SK-N-SH (cell line): ENCODE results near the gene ZFHX3. TPM values are rescaled to one million over a fixed set of nuclear protein-coding genes. Genes with fewer than 3 reads are reported as not detected.

Source experiments
- CTCF ChIA-PET: fragments of 300-600, 350-600 bp; formaldehyde crosslinking; extraction: SDS; loops from one replicate; lab custom pipeline; 2021; lab: Yijun Ruan, JAX
- POLR2A ChIA-PET: fragments of 350-600 bp; sonication (Branson Sonifier 250); formaldehyde crosslinking; extraction: SDS; loops from one replicate; lab custom pipeline; 2020; ENCODE audit warnings: antibody characterized with exemption, inconsistent platforms; lab: Yijun Ruan, JAX
- DNase-seq: peaks from one replicate; pipeline ENCODE4 v3.0.0; 2012
- H2AFZ ChIP-seq: fragments of 200-600 bp; sonication (generic); 2 replicates; pipeline ENCODE4 v1.8.1; 2016; ENCODE audit warnings: antibody characterized with exemption, mild to moderate bottlenecking, low read depth
- H3F3A ChIP-seq: fragments of 200-600 bp; sonication (generic); replicated peaks from 2 replicates; pipeline ENCODE3; 2016; ENCODE audit warnings: antibody characterized with exemption, mild to moderate bottlenecking; ENCODE audit not compliant: insufficient read depth
- H3K27ac ChIP-seq, 2 experiments: fragments of 200-500 bp in 1 of 2; fragments of 200-600 bp in 1 of 2; sonication (Bioruptor generic) in 1 of 2; sonication (generic), shearing (Covaris generic) in 1 of 2; 2 replicates each; pipeline versions ENCODE4 v1.5.1 to v1.6.1; 2014 to 2016; ENCODE audit warnings: low read depth in 2 of 2, inconsistent platforms in 1 of 2, low read length in 1 of 2, mild to moderate bottlenecking in 1 of 2, mixed read lengths in 1 of 2
- H3K27me3 ChIP-seq: fragments of 200-600 bp; sonication (generic), shearing (Covaris generic); 2 replicates; pipeline ENCODE4 v1.6.1; 2016; ENCODE audit warnings: mixed run types; ENCODE audit not compliant: insufficient read depth
- H3K36me3 ChIP-seq, 2 experiments: fragments of 200-500 bp in 1 of 2; fragments of 200-600 bp in 1 of 2; sonication (Bioruptor generic) in 1 of 2; sonication (generic) in 1 of 2; replicated peaks in 1 of 2; 2 replicates each; pipeline versions ENCODE3 to v1.5.1; 2014 to 2016; ENCODE audit warnings: low read length in 1 of 2, mild to moderate bottlenecking in 1 of 2; ENCODE audit not compliant: insufficient read depth in 2 of 2, control insufficient read depth in 1 of 2
- H3K4me1 ChIP-seq, 2 experiments: fragments of 200-500 bp in 1 of 2; fragments of 200-600 bp in 1 of 2; sonication (Bioruptor generic) in 1 of 2; sonication (generic), shearing (Covaris generic) in 1 of 2; 2 replicates each; pipeline versions ENCODE4 v1.5.1 to v1.6.1; 2014 to 2016; ENCODE audit warnings: low read depth in 1 of 2, low read length in 1 of 2, mixed run types in 1 of 2; ENCODE audit not compliant: insufficient read depth in 2 of 2, control insufficient read depth in 1 of 2
- H3K4me2 ChIP-seq: fragments of 200-600 bp; sonication (generic), shearing (Covaris generic); 2 replicates; pipeline ENCODE4 v1.6.1; 2017; ENCODE audit warnings: mixed run types
- H3K4me3 ChIP-seq, 2 experiments: fragments of 200-500 bp in 1 of 2; fragments of 200-600 bp in 1 of 2; sonication (Bioruptor generic) in 1 of 2; sonication (generic), shearing (Covaris generic) in 1 of 2; 2 replicates each; pipeline versions ENCODE4 v1.5.1 to v1.8.1; 2014 to 2016; ENCODE audit warnings: low read depth in 2 of 2, inconsistent platforms in 1 of 2, low read length in 1 of 2, mild to moderate bottlenecking in 1 of 2, mixed read lengths in 1 of 2, moderate library complexity in 1 of 2
- H3K79me2 ChIP-seq: fragments of 200-600 bp; sonication (generic); 2 replicates; pipeline ENCODE4 v1.8.1; 2017; ENCODE audit warnings: mild to moderate bottlenecking; ENCODE audit not compliant: insufficient read depth
- H3K9ac ChIP-seq: fragments of 200-600 bp; sonication (generic); 2 replicates; pipeline ENCODE4 v1.6.1; 2017; ENCODE audit warnings: mixed run types
- H3K9me2 ChIP-seq: fragments of 200-600 bp; sonication (generic); 2 replicates; pipeline ENCODE4 v1.6.1; 2017; ENCODE audit warnings: mixed run types
- H3K9me3 ChIP-seq: fragments of 200-600 bp; sonication (generic); 2 replicates; pipeline ENCODE4 v1.6.1; 2017; ENCODE audit warnings: mixed run types, mild to moderate bottlenecking, moderate library complexity
- H4K20me1 ChIP-seq: fragments of 200-600 bp; sonication (generic); 2 replicates; pipeline ENCODE4 v1.6.1; 2017; ENCODE audit warnings: mild to moderate bottlenecking, mixed run types; ENCODE audit not compliant: insufficient read depth
- ELF1 ChIP-seq: IDR thresholded peaks from 2 replicates; pipeline ENCODE4 v1.4.0; 2012
- EP300 ChIP-seq, 2 experiments: IDR thresholded peaks; 2 replicates each; pipeline versions ENCODE4 v1.4.0 to v1.6.1; 2012; ENCODE audit warnings: borderline replicate concordance in 1 of 2, low read depth in 1 of 2, low read length in 1 of 2
- EZH2phosphoT487 ChIP-seq: fragments of 200-600 bp; sonication (generic); IDR thresholded peaks from 2 replicates; pipeline ENCODE4 v1.6.1; 2017; ENCODE audit warnings: low read depth, mixed run types, mild to moderate bottlenecking, antibody characterized with exemption, moderate library complexity, borderline replicate concordance
- FOSL2 ChIP-seq: IDR thresholded peaks from 2 replicates; pipeline ENCODE4 v1.4.0; 2012; ENCODE audit warnings: low read depth, mild to moderate bottlenecking, moderate library complexity, borderline replicate concordance
- FOXJ3 ChIP-seq: sonication (generic); formaldehyde crosslinking; IDR thresholded peaks from 2 replicates; pipeline ENCODE4 v1.5.1; 2020; ENCODE audit warnings: mild to moderate bottlenecking, missing genetic modification reagents
- FOXM1 ChIP-seq: IDR thresholded peaks from 2 replicates; pipeline ENCODE4 v1.4.0; 2012; ENCODE audit warnings: low read depth, mild to moderate bottlenecking
- GABPA ChIP-seq: IDR thresholded peaks from 2 replicates; pipeline ENCODE4 v1.4.0; 2012; ENCODE audit warnings: low read depth, mild to moderate bottlenecking
- GATA2 ChIP-seq: sonication (generic); formaldehyde crosslinking; IDR thresholded peaks from 2 replicates; pipeline ENCODE4 v1.5.0; 2020; ENCODE audit warnings: mild to moderate bottlenecking, missing genetic modification reagents
- MEF2A ChIP-seq: IDR thresholded peaks from 2 replicates; pipeline ENCODE4 v1.4.0; 2012; ENCODE audit warnings: low read depth, borderline replicate concordance
- MXI1 ChIP-seq: IDR thresholded peaks from 2 replicates; pipeline ENCODE4 v1.6.1; 2012; ENCODE audit warnings: mild to moderate bottlenecking, low read depth, low read length, improper control_type of control experiment
- NFIC ChIP-seq: IDR thresholded peaks from 2 replicates; pipeline ENCODE4 v1.4.0; 2012; ENCODE audit warnings: borderline replicate concordance
- POLR2AphosphoS5 ChIP-seq: IDR thresholded peaks from 2 replicates; pipeline ENCODE4 v1.6.1; 2012; ENCODE audit warnings: low read depth, low read length
- RCOR1 ChIP-seq: fragments of 150-350 bp; IDR thresholded peaks from 2 replicates; pipeline ENCODE4 v1.6.1; 2017; ENCODE audit warnings: antibody characterized with exemption, low read length
- RFX5 ChIP-seq: IDR thresholded peaks from 2 replicates; pipeline ENCODE4 v1.6.1; 2012; ENCODE audit warnings: mild to moderate bottlenecking, improper control_type of control experiment, low read length
- SIN3A ChIP-seq: IDR thresholded peaks from 2 replicates; pipeline ENCODE4 v1.6.1; 2012; ENCODE audit warnings: low read depth, mild to moderate bottlenecking, low read length, moderate library complexity, borderline replicate concordance
- SMC3 ChIP-seq: IDR thresholded peaks from 2 replicates; pipeline ENCODE4 v1.6.1; 2012; ENCODE audit warnings: low read depth, low read length, improper control_type of control experiment
- TAF1 ChIP-seq: IDR thresholded peaks from 2 replicates; pipeline ENCODE4 v1.6.1; 2012; ENCODE audit warnings: low read depth, mild to moderate bottlenecking, low read length, moderate library complexity, borderline replicate concordance
- TEAD4 ChIP-seq: IDR thresholded peaks from 2 replicates; pipeline ENCODE4 v1.4.0; 2012; ENCODE audit warnings: mild to moderate bottlenecking, borderline replicate concordance; ENCODE audit not compliant: insufficient read depth
- WGBS: methylation state at CpG from one replicate; pipeline ENCODE4 v1.1.6; 2017; ENCODE audit warnings: low lambda C conversion rate; 5-methylcytosine and 5-hydroxymethylcytosine counted together
- polyA plus RNA-seq, 3 experiments: library from polyadenylated mRNA; depleted of rRNA; stranded (reverse); fragments of >200 nt; gene quantifications; 2 replicates each; pipeline ENCODE4 v1.2.3, GENCODE V29; 2012
- TF ChIP-seq, protein P1 (sequence below): IDR thresholded peaks from 2 replicates; pipeline ENCODE4 v1.4.0; 2012; ENCODE audit warnings: low read depth, borderline replicate concordance
- TF ChIP-seq, protein P2 (sequence below): IDR thresholded peaks from 2 replicates; pipeline ENCODE4 v1.4.0; 2012; ENCODE audit warnings: low read depth
- TF ChIP-seq, protein P3 (sequence below): IDR thresholded peaks from 2 replicates; pipeline ENCODE4 v1.4.0; 2012; ENCODE audit warnings: low read depth, borderline replicate concordance
- TF ChIP-seq, protein P4 (sequence below): fragments of 150-350 bp; IDR thresholded peaks from 2 replicates; pipeline ENCODE4 v1.6.1; 2016; ENCODE audit warnings: mild to moderate bottlenecking, low read depth, low read length
- TF ChIP-seq, protein P5 (sequence below): IDR thresholded peaks from 2 replicates; pipeline ENCODE4; 2012

Gene ZFHX3
- polyA plus RNA-seq, 1 of the 3 experiments (the other 2 are of a cell fraction) = 2.0 TPM

DNA sequence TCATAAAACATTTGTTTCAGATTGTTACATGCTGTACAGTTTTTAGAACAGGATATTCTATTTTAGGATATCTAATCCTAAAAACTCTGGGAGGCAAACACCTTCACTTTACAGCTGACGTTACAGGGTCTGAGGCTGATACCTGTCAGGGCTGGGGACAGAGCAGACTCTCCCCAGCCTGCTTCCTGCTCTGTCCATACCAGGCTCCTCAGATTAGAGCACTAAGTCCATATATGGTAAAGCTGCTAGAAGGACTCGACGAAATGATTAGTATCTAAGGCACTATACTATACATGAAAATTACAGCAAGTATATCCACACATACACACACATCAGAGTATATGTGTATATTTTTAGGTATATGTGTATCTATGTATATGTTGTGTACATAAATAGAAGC is 125.2 kb downstream of the ZFHX3 start:
- Histone ChIP-seq H2AFZ (no peak overlapping the region), H3F3A (no peaks in the 10 kb centered on the region), H3K27me3 (no peaks in the 10 kb centered on the region), H3K9me2 (no peaks in the 10 kb centered on the region), H3K4me1 (peaks cover 14 to 36% of the 10 kb centered on the region in 2 experiments; a peak in 3 of 4 replicates), H3K9ac (no peak overlapping the region), H3K79me2 (peaks cover 85% of the 10 kb centered on the region), H3K4me3 (no peak overlapping the region), H3K27ac (peak overlapping the region in 1 of 2 experiments; percentile 95; a peak in 2 of 4 replicates), H4K20me1 (peaks cover 6% of the 10 kb centered on the region), H3K36me3 (no peaks in the 10 kb centered on the region), H3K9me3 (no peaks in the 10 kb centered on the region), H3K4me2 (no peak overlapping the region)
- peak; percentile 63 for DNase-seq
- CTCF ChIA-PET = interaction anchor here (1.3 to 4.9 kb wide), 3 partner anchors 10 to 90 kb away, joined by 3 to 19 read pairs (median 9); no protein-coding TSS in a partner anchor
- TF ChIP-seq GATA2 (CRISPR knock-in tag) = peak; percentile 47
- TF ChIP-seq RFX5 = no peak
- POLR2A ChIA-PET = interaction anchor here (1.6 kb wide), 1 partner anchor 24 kb away, joined by 5 read pairs; no protein-coding TSS in a partner anchor
- 56% methylated on average over 3 of the region's 3 CpGs for WGBS

DNA sequence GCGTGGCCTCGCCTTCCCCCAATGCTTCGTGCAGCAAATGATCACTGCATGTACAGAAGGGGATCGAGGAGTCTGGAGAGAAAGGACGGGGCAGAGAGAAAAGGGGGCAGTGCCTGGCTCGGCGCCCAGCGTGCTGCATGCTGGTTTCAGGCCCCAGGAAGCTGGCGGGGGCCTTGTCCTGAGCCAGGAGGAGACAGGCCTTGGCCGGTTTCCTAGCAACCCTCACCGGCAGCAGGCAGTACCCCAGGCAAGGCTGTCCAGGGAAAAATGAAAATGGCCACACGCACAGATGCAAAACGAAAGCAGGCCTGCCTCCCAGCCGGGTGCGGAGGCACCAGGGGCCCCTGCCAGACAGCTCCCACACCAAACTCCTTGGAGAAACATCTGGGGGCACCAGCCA is 126.3 kb downstream of the ZFHX3 start:
- peak overlapping the region; percentile 42; the same call in 1 of the 2 replicates for H3K9ac ChIP-seq
- H3K79me2 ChIP-seq = peaks cover 86% of the 10 kb centered on the region; the same call in 1 of the 2 replicates
- 18% methylated on average over 12 of the region's 15 CpGs for WGBS
- no peaks in the 10 kb centered on the region for H3K27me3 ChIP-seq
- H4K20me1 ChIP-seq = no peaks in the 10 kb centered on the region
- peak overlapping the region; percentile 34 to 53 for H3K4me3 ChIP-seq
- no peaks in the 10 kb centered on the region for H3F3A ChIP-seq
- CTCF ChIA-PET = interaction anchor here (0.8 to 4.9 kb wide), 6 partner anchors 11 to 726 kb away, joined by 3 to 19 read pairs (median 4); no protein-coding TSS in a partner anchor
- peak; percentile 89 for DNase-seq
- H3K36me3 ChIP-seq = no peaks in the 10 kb centered on the region
- H3K9me2 ChIP-seq = no peaks in the 10 kb centered on the region
- H2AFZ ChIP-seq = no peak overlapping the region; the same call in 1 of the 2 replicates
- peaks cover 14 to 30% of the 10 kb centered on the region in 2 experiments; a peak in 3 of 4 replicates for H3K4me1 ChIP-seq
- H3K9me3 ChIP-seq = no peaks in the 10 kb centered on the region
- POLR2A ChIA-PET = interaction anchor here (1.1 to 1.6 kb wide), 3 partner anchors 10 to 25 kb away, joined by 3 to 5 read pairs (median 3); no protein-coding TSS in a partner anchor
- H3K4me2 ChIP-seq = peak overlapping the region; percentile 80
- H3K27ac ChIP-seq = peak overlapping the region; percentile 43 to 95; a peak in 3 of 4 replicates
- TF ChIP-seq SMC3 (no peak), TEAD4 (no peak), RCOR1 (no peak; the same call in 1 of the 2 replicates), NFIC (peak; percentile 69), GABPA (no peak), EZH2phosphoT487 (no peak), FOXJ3 (CRISPR knock-in tag) (no peak), FOXM1 (no peak), POLR2AphosphoS5 (no peak), EP300 (IDR thresholded peaks at IDR 0.05; ENCODE audit: borderline replicate concordance in 1 of 2, low read depth in 1 of 2, low read length in 1 of 2) (peak in 1 of 2 experiments; percentile 58; a peak in 2 of 4 replicates), ELF1 (no peak), FOSL2 (no peak), MEF2A (no peak), SIN3A (no peak), MXI1 (peak; percentile 75), TAF1 (no peak)
- TF ChIP-seq, protein P1, sequence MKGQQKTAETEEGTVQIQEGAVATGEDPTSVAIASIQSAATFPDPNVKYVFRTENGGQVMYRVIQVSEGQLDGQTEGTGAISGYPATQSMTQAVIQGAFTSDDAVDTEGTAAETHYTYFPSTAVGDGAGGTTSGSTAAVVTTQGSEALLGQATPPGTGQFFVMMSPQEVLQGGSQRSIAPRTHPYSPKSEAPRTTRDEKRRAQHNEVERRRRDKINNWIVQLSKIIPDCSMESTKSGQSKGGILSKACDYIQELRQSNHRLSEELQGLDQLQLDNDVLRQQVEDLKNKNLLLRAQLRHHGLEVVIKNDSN = no peak
- TF ChIP-seq, protein P2, sequence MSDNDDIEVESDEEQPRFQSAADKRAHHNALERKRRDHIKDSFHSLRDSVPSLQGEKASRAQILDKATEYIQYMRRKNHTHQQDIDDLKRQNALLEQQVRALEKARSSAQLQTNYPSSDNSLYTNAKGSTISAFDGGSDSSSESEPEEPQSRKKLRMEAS = peak; percentile 55; the same call in 1 of the 2 replicates
- TF ChIP-seq, protein P3, sequence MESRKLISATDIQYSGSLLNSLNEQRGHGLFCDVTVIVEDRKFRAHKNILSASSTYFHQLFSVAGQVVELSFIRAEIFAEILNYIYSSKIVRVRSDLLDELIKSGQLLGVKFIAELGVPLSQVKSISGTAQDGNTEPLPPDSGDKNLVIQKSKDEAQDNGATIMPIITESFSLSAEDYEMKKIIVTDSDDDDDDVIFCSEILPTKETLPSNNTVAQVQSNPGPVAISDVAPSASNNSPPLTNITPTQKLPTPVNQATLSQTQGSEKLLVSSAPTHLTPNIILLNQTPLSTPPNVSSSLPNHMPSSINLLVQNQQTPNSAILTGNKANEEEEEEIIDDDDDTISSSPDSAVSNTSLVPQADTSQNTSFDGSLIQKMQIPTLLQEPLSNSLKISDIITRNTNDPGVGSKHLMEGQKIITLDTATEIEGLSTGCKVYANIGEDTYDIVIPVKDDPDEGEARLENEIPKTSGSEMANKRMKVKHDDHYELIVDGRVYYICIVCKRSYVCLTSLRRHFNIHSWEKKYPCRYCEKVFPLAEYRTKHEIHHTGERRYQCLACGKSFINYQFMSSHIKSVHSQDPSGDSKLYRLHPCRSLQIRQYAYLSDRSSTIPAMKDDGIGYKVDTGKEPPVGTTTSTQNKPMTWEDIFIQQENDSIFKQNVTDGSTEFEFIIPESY = no peak
- TF ChIP-seq, protein P4, sequence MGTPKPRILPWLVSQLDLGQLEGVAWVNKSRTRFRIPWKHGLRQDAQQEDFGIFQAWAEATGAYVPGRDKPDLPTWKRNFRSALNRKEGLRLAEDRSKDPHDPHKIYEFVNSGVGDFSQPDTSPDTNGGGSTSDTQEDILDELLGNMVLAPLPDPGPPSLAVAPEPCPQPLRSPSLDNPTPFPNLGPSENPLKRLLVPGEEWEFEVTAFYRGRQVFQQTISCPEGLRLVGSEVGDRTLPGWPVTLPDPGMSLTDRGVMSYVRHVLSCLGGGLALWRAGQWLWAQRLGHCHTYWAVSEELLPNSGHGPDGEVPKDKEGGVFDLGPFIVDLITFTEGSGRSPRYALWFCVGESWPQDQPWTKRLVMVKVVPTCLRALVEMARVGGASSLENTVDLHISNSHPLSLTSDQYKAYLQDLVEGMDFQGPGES = no peak
- TF ChIP-seq, protein P5, sequence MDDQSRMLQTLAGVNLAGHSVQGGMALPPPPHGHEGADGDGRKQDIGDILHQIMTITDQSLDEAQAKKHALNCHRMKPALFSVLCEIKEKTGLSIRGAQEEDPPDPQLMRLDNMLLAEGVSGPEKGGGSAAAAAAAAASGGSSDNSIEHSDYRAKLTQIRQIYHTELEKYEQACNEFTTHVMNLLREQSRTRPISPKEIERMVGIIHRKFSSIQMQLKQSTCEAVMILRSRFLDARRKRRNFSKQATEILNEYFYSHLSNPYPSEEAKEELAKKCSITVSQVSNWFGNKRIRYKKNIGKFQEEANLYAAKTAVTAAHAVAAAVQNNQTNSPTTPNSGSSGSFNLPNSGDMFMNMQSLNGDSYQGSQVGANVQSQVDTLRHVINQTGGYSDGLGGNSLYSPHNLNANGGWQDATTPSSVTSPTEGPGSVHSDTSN = no peak
